Gastrocnemius medialis (tissue), 4 donors: ENCODE results near the gene SPECC1.

ENCODE experiments used
- POLR2A ChIP-seq, 2 donors: fragments of 450-650 bp; IDR thresholded peaks; one replicate each; pipeline ENCODE4 v1.6.1; 2017; ENCODE audit warnings: antibody characterized with exemption in 2 of 2, mild to moderate bottlenecking in 2 of 2, moderate library complexity in 2 of 2
- TF ChIP-seq, protein P1 (sequence below), 5 experiments: fragments of 450-650 bp in 3 of 5; fragments of 200-600 bp in 2 of 5; sonication (generic) in 2 of 5; IDR thresholded peaks in 4 of 5; conservative IDR thresholded peaks in 1 of 5; 1 replicate in 4 of 5; 2 replicates in 1 of 5; pipeline ENCODE4 v1.5.1; 2016 to 2019; ENCODE audit warnings: antibody characterized with exemption in 5 of 5, mild to moderate bottlenecking in 3 of 5, moderate library complexity in 3 of 5

DNA sequence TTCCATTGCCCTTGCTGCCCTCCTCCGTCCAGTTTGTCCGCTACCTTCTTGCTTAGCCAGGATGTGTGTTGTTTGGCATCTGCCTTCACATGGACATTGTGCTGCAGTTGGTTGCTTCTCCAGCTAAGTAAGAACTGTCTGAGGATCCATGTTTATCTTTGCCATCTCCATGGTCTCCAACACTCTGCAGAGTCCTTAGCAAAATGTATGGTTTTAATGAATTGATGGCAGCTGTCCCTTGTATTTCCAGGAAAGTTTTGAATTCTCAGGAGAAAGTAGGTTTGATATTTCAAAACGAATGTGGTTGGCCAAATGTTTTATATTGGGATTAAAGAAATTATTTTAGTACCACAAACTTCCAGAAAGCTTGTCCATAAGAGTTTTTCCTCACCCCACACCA, 160.9 kb downstream of the SPECC1 start:
- TF ChIP-seq, protein P1, sequence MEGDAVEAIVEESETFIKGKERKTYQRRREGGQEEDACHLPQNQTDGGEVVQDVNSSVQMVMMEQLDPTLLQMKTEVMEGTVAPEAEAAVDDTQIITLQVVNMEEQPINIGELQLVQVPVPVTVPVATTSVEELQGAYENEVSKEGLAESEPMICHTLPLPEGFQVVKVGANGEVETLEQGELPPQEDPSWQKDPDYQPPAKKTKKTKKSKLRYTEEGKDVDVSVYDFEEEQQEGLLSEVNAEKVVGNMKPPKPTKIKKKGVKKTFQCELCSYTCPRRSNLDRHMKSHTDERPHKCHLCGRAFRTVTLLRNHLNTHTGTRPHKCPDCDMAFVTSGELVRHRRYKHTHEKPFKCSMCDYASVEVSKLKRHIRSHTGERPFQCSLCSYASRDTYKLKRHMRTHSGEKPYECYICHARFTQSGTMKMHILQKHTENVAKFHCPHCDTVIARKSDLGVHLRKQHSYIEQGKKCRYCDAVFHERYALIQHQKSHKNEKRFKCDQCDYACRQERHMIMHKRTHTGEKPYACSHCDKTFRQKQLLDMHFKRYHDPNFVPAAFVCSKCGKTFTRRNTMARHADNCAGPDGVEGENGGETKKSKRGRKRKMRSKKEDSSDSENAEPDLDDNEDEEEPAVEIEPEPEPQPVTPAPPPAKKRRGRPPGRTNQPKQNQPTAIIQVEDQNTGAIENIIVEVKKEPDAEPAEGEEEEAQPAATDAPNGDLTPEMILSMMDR (IDR thresholded peaks at IDR 0.05 in 4 of 5, conservative IDR thresholded peaks at IDR 0.05 in 1 of 5), result no peak
- TF ChIP-seq POLR2A (IDR thresholded peaks at IDR 0.05), result no peak
